Sigmoid colon (tissue), 7 donors: ENCODE data around the gene TYW3. TPM values are rescaled to one million over a fixed set of nuclear protein-coding genes. Genes with fewer than 3 reads are reported as not detected.

Source experiments
- DNase-seq: peaks from one replicate; pipeline ENCODE4 v3.0.0-alpha.2; 2019
- H3K27ac ChIP-seq, 4 donors: fragments of 200-600 bp; sonication (generic); one replicate each; pipeline ENCODE4 v1.5.1; 2016 to 2019; ENCODE audit warnings: mild to moderate bottlenecking in 1 of 4
- H3K27me3 ChIP-seq, 3 donors: fragments of 200-600 bp; sonication (generic); one replicate each; pipeline ENCODE4 v1.5.1; 2019; ENCODE audit warnings: mild to moderate bottlenecking in 1 of 3
- H3K36me3 ChIP-seq, 4 donors: fragments of 200-600 bp; sonication (generic); one replicate each; pipeline ENCODE4 v1.5.1; 2016 to 2019
- H3K4me1 ChIP-seq, 4 donors: fragments of 200-600 bp; sonication (generic); one replicate each; pipeline ENCODE4 v1.5.1; 2017 to 2019
- H3K4me3 ChIP-seq, 4 donors: fragments of 200-600 bp; sonication (generic); one replicate each; pipeline ENCODE4 v1.5.1; 2017 to 2019; ENCODE audit warnings: mild to moderate bottlenecking in 2 of 4, moderate library complexity in 1 of 4
- H3K9me3 ChIP-seq, 4 donors: fragments of 200-600 bp in 3 of 4; sonication (generic) in 3 of 4; one replicate each; pipeline versions ENCODE4 v1.5.1 to v1.6.1; 2013 to 2019
- CTCF ChIP-seq, 4 experiments: fragments of 450-650 bp in 3 of 4; fragments of 200-600 bp in 1 of 4; IDR thresholded peaks; one replicate each; pipeline ENCODE4 v1.5.1; 2016 to 2019; ENCODE audit warnings: antibody characterized with exemption in 4 of 4, mild to moderate bottlenecking in 3 of 4, moderate library complexity in 2 of 4
- EP300 ChIP-seq, 4 donors: sonication (generic); formaldehyde crosslinking; IDR thresholded peaks; one replicate each; pipeline ENCODE4 v1.6.1; 2017; ENCODE audit warnings: antibody characterized with exemption in 4 of 4
- POLR2A ChIP-seq, 2 donors: fragments of 450-650 bp; IDR thresholded peaks; one replicate each; pipeline ENCODE4 v1.6.1; 2016; ENCODE audit warnings: antibody characterized with exemption in 2 of 2, mild to moderate bottlenecking in 2 of 2, moderate library complexity in 2 of 2
- POLR2AphosphoS5 ChIP-seq, 4 donors: sonication (generic); formaldehyde crosslinking; IDR thresholded peaks; one replicate each; pipeline ENCODE4 v1.6.1; 2017; ENCODE audit warnings: antibody characterized with exemption in 4 of 4
- WGBS, 2 donors: extraction: QIAGEN DNeasy Blood & Tissue Kit; methylation state at CpG; one replicate each; pipeline ENCODE4 v1.1.7; 2013; 5-methylcytosine and 5-hydroxymethylcytosine counted together
- intact Hi-C: fragments of 100-400 bp; cut with DNase I; formaldehyde crosslinking; loops from one replicate; pipeline ENCODE4 v1.15.1; 2023
- polyA plus RNA-seq, 3 donors: library from polyadenylated mRNA; stranded (reverse); fragments of 200-250 nt; gene quantifications; one replicate each; pipeline ENCODE4 v1.2.3, GENCODE V29; 2013
- total RNA-seq, 4 donors: library from RNA; depleted of rRNA; stranded (reverse); fragments of >200 nt; gene quantifications; one replicate each; pipeline ENCODE4 v1.1.0, GENCODE V29; 2016
- donor health status: healthy with polysubstance abuse.
- donor health status: Bipolar disorder and iron deficiency.
- donor health status: healthy.

TYW3 gene
- total and polyA plus RNA-seq, 7 donors = 7.6 to 31.7 (median 21.6) TPM

GRCh38 chr1:74771913-74772515 lies 39.1 kb downstream of the TYW3 start:
- Histone ChIP-seq H3K36me3 (no peaks in the 10 kb centered on the region), H3K4me3 (no peak overlapping the region), H3K9me3 (no peaks in the 10 kb centered on the region), H3K27me3 (peaks cover 0 to 4% (median 0%) of the 10 kb centered on the region in 3 donors), H3K4me1 (no peaks in the 10 kb centered on the region), H3K27ac (no peak overlapping the region)
- TF ChIP-seq POLR2AphosphoS5 (IDR thresholded peaks at IDR 0.05) = no peak
- no peak for TF ChIP-seq POLR2A (IDR thresholded peaks at IDR 0.05)
- no peak for TF ChIP-seq EP300 (IDR thresholded peaks at IDR 0.05)
- peak in 3 of 4 experiments; percentile 38 to 71 (median 51) for TF ChIP-seq CTCF (IDR thresholded peaks at IDR 0.05)
- intact Hi-C loops = loop anchor here (5.0 kb wide), 1 partner anchor 430 kb away; no protein-coding TSS in a partner anchor
- no peak for DNase-seq
- 23 to 31% methylated on average over 7 of the region's 7 CpGs for WGBS, 2 donors

DNA sequence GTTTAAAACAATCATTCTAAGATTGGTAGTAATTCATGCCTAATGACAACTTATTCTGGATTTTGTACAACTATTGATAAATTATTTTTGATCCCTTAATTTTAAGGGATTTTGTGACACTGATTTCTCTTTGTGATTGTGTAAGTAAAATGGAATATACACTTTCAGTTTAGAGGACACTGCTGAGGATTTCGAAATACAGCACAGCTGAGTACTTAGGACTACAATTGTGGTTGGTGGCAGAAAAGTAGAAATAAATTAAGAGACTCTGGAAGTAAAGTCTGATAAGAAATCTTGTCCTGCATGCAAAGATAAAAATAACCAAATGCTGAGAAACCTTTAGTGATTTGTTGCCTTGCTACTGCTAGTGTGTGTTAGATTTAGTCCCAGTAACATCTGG lies 40.0 kb downstream of the TYW3 start:
- H3K36me3 ChIP-seq = no peaks in the 10 kb centered on the region
- H3K9me3 ChIP-seq = no peaks in the 10 kb centered on the region
- no peak for TF ChIP-seq POLR2AphosphoS5 (IDR thresholded peaks at IDR 0.05)
- TF ChIP-seq CTCF (IDR thresholded peaks at IDR 0.05) = no peak
- TF ChIP-seq EP300 (IDR thresholded peaks at IDR 0.05) = no peak
- TF ChIP-seq POLR2A (IDR thresholded peaks at IDR 0.05) = no peak
- peaks cover 0 to 4% (median 0%) of the 10 kb centered on the region in 3 donors for H3K27me3 ChIP-seq
- no peak for DNase-seq
- WGBS, 2 donors = 31 to 49% methylated on average over 1 of the region's 1 CpG
- intact Hi-C loops = loop anchor here (5.0 kb wide), 1 partner anchor 429 kb away; no protein-coding TSS in a partner anchor
- H3K4me3 ChIP-seq = no peak overlapping the region
- H3K27ac ChIP-seq = no peak overlapping the region
- H3K4me1 ChIP-seq = no peaks in the 10 kb centered on the region

GRCh38 chr1:74773582-74773981 lies 40.6 kb downstream of the TYW3 start:
- Histone ChIP-seq H3K27me3 (peaks cover 0 to 4% (median 0%) of the 10 kb centered on the region in 3 donors), H3K4me1 (no peaks in the 10 kb centered on the region), H3K36me3 (no peaks in the 10 kb centered on the region), H3K27ac (no peak overlapping the region), H3K4me3 (no peak overlapping the region), H3K9me3 (no peaks in the 10 kb centered on the region)
- no peak for TF ChIP-seq POLR2A (IDR thresholded peaks at IDR 0.05)
- no peak for TF ChIP-seq CTCF (IDR thresholded peaks at IDR 0.05)
- TF ChIP-seq POLR2AphosphoS5 (IDR thresholded peaks at IDR 0.05) = no peak
- no peak for TF ChIP-seq EP300 (IDR thresholded peaks at IDR 0.05)
- 81 to 82% methylated on average over 2 of the region's 2 CpGs for WGBS, 2 donors
- intact Hi-C loops = loop anchor here (5.0 kb wide), 1 partner anchor 429 kb away; no protein-coding TSS in a partner anchor
- no peak for DNase-seq

- TF ChIP-seq EP300 (IDR thresholded peaks at IDR 0.05) (no peak), CTCF (IDR thresholded peaks at IDR 0.05) (no peak), POLR2A (IDR thresholded peaks at IDR 0.05) (no peak), POLR2AphosphoS5 (IDR thresholded peaks at IDR 0.05) (no peak)
- H3K9me3 ChIP-seq = no peaks in the 10 kb centered on the region
- no peak overlapping the region for H3K4me3 ChIP-seq
- no peaks in the 10 kb centered on the region for H3K4me1 ChIP-seq
- H3K36me3 ChIP-seq = no peaks in the 10 kb centered on the region
- peaks cover 0 to 4% (median 0%) of the 10 kb centered on the region in 3 donors for H3K27me3 ChIP-seq
- DNase-seq = no peak
- no peak overlapping the region for H3K27ac ChIP-seq
- 76 to 90% methylated on average over 2 of the region's 2 CpGs for WGBS, 2 donors
- intact Hi-C loops = no loop called here
These were observed 42.8 kb downstream of the TYW3 start for GRCh38 chr1:74775735-74776134.
